Activated naive CD4-positive, alpha-beta T cell treated with anti-CD3 and anti-CD28 coated beads, Interleukin-2, amount 10 ng/mL, durations not matched to agents 7 days and 5 days (primary cell): ENCODE measurements around the gene NUDT9.
"Not testable (repeated sequence)": the region's sequence is repeated elsewhere in the genome, so short reads cannot be mapped to it uniquely, and the experiment has no call there.

Source experiments
- CTCF ChIA-PET: fragments of 350-600 bp; sonication (Branson Sonifier 250); formaldehyde crosslinking; loops from one replicate; lab custom pipeline; 2021; ENCODE audit warnings: antibody characterized with exemption; lab: Charles Lee
- DNase-seq: peaks from one replicate; pipeline ENCODE4 v3.0.0-alpha.2; 2020
- H3K27ac Mint-ChIP-seq: one replicate; pipeline ENCODE4 v1.8.0; 2021; ENCODE audit warnings: mild to moderate bottlenecking, moderate library complexity, mixed read lengths
- H3K27me3 Mint-ChIP-seq: one replicate; pipeline ENCODE4 v1.8.0; 2021; ENCODE audit warnings: mild to moderate bottlenecking, mixed read lengths
- H3K36me3 Mint-ChIP-seq: one replicate; pipeline ENCODE4 v1.8.0; 2021; ENCODE audit warnings: mixed read lengths
- H3K4me1 Mint-ChIP-seq: one replicate; pipeline ENCODE4 v1.8.0; 2021; ENCODE audit warnings: mixed read lengths
- H3K4me3 Mint-ChIP-seq: one replicate; pipeline ENCODE4 v1.8.0; 2021; ENCODE audit warnings: mild to moderate bottlenecking, moderate library complexity, mixed read lengths
- H3K9me3 Mint-ChIP-seq: one replicate; pipeline ENCODE4 v1.8.0; 2021; ENCODE audit warnings: mixed read lengths

NUDT9 gene, protein sequence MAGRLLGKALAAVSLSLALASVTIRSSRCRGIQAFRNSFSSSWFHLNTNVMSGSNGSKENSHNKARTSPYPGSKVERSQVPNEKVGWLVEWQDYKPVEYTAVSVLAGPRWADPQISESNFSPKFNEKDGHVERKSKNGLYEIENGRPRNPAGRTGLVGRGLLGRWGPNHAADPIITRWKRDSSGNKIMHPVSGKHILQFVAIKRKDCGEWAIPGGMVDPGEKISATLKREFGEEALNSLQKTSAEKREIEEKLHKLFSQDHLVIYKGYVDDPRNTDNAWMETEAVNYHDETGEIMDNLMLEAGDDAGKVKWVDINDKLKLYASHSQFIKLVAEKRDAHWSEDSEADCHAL

DNA sequence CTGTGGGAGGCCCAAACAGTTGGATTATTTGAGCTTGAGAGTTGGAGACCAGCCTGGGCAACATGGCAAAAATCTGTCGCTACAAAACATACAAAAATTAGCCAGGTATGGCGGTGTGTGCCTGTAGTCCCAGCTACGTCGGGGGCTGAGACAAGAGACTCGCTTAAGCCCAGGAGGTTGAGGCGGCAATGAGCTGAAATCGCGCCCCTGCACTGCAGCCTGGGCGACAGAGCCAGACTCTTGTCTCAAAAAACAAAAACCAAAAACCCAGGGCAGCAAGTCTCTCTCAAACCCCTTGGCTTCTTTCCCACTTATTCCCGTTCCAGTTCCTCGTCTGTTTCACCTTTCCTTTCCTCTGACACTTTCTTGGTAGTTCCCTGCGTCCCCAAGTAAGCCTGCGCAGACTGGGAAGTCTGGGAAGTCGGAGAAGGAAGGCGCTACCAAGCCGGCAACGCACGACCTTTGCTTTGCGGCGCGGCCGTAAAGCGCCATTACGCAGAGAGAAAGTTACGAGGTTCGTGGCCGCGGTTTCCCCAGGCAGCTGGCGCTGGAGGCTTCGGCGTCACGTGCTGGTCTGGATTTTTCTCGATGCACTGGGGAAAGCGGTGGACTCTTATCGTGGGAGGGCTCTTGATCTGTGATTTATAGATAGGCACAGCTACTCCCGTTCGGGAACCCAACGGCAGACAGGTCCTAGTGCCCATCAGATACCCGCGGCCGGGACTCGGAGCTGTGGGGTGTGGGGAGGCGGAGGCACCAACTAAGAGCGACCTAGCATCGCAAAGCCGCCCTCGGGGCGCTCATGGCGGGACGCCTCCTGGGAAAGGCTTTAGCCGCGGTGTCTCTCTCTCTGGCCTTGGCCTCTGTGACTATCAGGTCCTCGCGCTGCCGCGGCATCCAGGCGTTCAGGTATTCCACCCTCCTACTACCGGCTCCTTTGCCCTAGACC, at the start of gene NUDT9:
Gene NUDT9 (plus strand): TSS at position 470 of the 949 bp plus-strand sequence. CDS start 333 bp downstream, at position 803.
- H3K4me1 Mint-ChIP-seq: peaks cover 27% of the 10 kb centered on the region
- peak within 1 kb of the TSS; percentile 99 for H3K27ac Mint-ChIP-seq
- H3K9me3 Mint-ChIP-seq: peaks cover 2% of the 10 kb centered on the region
- DNase-seq: peak; percentile 92
- peaks cover 6% of the 10 kb centered on the region for H3K27me3 Mint-ChIP-seq
- CTCF ChIA-PET: interaction anchor here (0.7 to 2.0 kb wide), 4 partner anchors 20 to 47 kb away, joined by 3 to 8 read pairs (median 4); partner anchors contain the start of gene HSD17B11
- H3K4me3 Mint-ChIP-seq: peak within 1 kb of the TSS; percentile 99
- H3K36me3 Mint-ChIP-seq: peaks cover 5% of the 10 kb centered on the region

DNA sequence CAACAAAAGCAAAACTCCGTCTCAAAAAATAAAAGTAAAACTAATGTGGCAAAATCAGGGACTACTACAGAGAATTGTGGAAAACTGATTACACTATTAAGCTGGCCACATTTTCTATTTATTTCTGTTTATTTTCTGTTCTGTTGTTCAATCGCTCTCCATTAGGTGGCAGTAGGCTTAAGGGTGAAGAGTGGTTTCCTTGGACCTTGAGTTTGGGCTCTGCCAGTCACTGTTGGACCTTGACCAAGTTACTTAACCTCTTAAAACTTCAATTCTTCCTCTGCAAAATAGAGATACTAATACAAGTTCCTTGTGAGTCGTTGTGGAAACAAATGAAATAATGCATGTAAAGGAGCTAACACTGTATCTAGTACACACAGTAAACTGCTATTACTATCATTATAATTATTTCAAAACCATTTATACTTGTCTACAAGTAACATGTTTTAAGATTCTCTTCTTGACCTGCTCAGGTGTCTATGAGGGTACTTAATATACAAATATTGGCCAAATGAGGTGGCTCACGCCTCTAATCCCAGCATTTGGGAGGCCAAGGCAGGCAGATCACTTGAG, 46.6 kb upstream of the NUDT9 start:
- no peaks in the 10 kb centered on the region for H3K9me3 Mint-ChIP-seq
- no peak for DNase-seq
- H3K27me3 Mint-ChIP-seq: no peaks in the 10 kb centered on the region
- no peak overlapping the region for H3K27ac Mint-ChIP-seq
- no peaks in the 10 kb centered on the region for H3K4me1 Mint-ChIP-seq
- H3K36me3 Mint-ChIP-seq: peaks cover 11% of the 10 kb centered on the region
- CTCF ChIA-PET: interaction anchor here (0.6 to 4.2 kb wide), 25 partner anchors 11 to 1788 kb away, joined by 3 to 47 read pairs (median 4); partner anchors contain the start of genes HSD17B11 and NUDT9
- H3K4me3 Mint-ChIP-seq: no peak overlapping the region

DNA sequence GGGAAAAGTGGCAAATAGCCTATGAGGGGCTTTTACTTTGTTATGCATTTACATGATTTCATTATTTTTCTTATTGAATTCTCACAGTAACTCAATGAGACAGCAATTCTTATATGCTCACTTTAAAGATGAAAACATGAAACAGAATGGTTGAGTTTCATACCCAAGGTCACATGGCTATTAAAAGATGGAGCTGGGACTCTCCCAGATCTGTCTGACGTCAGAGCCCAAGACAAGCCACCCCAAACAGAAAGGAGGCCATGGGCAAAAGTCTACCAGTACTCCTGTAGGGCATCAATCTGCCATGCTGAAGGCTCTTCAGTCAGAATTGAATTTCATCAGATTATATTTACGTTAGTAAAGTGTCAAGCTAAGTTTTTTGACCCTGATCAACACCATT, 44.6 kb upstream of the NUDT9 start:
- Mint-ChIP-seq H3K27ac (no peak overlapping the region), H3K36me3 (peaks cover 7% of the 10 kb centered on the region), H3K27me3 (no peaks in the 10 kb centered on the region), H3K4me1 (no peaks in the 10 kb centered on the region), H3K9me3 (no peaks in the 10 kb centered on the region), H3K4me3 (no peak overlapping the region)
- CTCF ChIA-PET: interaction anchor here (0.7 to 4.2 kb wide), 3 partner anchors 10 to 87 kb away, joined by 3 to 47 read pairs (median 7); partner anchors contain the start of gene HSD17B11
- no peak for DNase-seq

DNA sequence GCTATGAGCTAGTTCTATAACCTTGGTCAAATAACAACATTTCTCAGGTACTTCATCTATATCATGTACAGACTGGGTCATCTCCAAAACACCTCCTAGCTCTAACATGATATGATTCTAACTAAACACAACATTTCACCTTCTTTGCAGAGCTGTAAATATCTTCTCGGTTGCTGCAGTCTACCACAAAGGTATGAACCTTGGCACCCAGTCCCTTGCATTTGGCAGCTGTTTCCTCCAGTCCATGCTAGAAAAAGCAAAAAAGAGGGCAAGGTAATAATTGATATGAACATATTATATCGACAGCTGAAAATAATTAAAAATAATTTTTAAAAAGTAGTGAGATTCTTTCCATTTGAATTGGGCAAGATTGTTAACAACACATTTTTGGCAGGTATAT, 40.3 kb upstream of the NUDT9 start:
- Mint-ChIP-seq H3K4me3 (no peak overlapping the region), H3K36me3 (peaks cover 25% of the 10 kb centered on the region), H3K4me1 (peaks cover 9% of the 10 kb centered on the region), H3K9me3 (peaks cover under 1% of the 10 kb centered on the region), H3K27me3 (no peaks in the 10 kb centered on the region), H3K27ac (no peak overlapping the region)
- no peak for DNase-seq
- CTCF ChIA-PET: interaction anchor here (1.2 kb wide), 1 partner anchor 43 kb away, joined by 3 read pairs; no protein-coding TSS in a partner anchor

DNA sequence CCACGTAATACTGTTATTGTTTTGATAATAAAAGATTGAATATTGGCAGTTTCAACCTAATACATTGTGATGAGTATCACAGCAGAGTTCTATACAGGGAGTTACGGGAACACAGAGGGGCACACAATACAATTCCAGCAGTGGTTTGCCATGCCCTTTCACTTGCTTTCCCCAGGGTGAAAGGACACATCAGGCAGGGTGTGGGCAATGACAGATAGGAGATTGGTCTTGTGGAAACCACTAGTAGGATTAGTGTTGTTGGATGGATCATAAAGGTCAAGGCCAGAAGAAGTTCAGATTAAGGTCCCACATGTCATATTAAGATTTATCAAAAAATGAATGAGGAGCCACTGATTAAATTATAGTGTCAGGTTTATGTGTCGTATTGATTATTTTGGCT, 39.4 kb upstream of the NUDT9 start:
- Mint-ChIP-seq H3K4me3 (no peak overlapping the region), H3K4me1 (peaks cover 15% of the 10 kb centered on the region), H3K36me3 (peaks cover 31% of the 10 kb centered on the region), H3K27me3 (no peaks in the 10 kb centered on the region), H3K9me3 (peaks cover 2% of the 10 kb centered on the region), H3K27ac (no peak overlapping the region)
- DNase-seq: no peak
- CTCF ChIA-PET: no interaction called here

DNA sequence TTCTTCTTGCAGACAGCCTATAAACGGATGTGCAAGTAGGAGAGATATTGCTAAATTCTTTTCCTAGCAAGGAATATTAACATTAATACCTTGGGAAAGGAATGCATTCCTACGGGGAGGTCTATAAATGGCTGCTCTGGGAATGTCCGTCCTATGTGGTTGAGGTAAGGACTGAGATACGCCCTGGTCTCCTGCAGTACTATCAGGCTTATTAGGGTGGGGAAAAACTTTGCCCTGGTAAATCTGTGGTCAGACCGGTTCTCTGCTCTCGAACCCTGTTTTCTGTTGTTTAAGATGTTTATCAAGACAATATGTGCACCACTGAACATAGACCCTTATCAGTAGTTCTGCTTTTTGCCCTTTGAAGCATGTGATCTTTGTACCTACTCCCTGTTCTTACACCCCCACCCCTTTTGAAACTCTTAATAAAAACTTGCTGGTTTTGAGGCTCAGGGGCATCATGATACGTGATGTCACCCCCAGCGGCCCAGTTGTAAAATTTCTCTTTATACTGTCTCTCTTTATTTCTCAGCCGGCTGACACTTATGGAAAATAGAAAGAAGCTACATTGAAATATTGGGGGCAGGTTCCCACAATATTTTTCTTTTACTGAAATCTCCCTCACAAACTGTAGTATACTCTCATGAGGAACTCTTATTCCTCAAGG, 37.8 kb upstream of the NUDT9 start:
- peaks cover 28% of the 10 kb centered on the region for H3K4me1 Mint-ChIP-seq
- H3K4me3 Mint-ChIP-seq, DNase-seq, H3K27ac Mint-ChIP-seq, H3K9me3 Mint-ChIP-seq, CTCF ChIA-PET, H3K27me3 Mint-ChIP-seq: not testable (repeated sequence)
- peaks cover 36% of the 10 kb centered on the region for H3K36me3 Mint-ChIP-seq

DNA sequence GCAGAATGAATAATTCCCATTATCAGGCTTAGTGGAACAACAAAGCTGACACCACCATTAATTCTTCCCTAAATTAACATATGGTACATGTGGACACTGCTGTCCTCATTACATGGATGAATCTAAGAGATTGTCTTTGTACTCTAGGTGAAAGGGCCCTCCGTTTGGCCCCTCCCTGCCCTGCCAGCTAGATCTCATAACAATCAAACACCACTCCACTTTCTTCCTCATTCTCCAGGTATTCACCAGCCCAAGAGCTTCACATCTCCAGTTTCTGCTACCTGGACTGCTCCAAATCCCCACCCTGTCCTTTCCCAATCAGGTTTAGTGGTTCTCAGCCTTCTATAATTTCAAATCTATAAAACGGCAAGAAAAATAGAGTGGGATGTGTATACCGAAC, 35.1 kb upstream of the NUDT9 start:
- CTCF ChIA-PET: interaction anchor here (0.8 to 1.1 kb wide), 2 partner anchors 9 to 11 kb away, joined by 3 read pairs; no protein-coding TSS in a partner anchor
- H3K4me3 Mint-ChIP-seq: no peak overlapping the region
- peaks cover 2% of the 10 kb centered on the region for H3K9me3 Mint-ChIP-seq

DNA sequence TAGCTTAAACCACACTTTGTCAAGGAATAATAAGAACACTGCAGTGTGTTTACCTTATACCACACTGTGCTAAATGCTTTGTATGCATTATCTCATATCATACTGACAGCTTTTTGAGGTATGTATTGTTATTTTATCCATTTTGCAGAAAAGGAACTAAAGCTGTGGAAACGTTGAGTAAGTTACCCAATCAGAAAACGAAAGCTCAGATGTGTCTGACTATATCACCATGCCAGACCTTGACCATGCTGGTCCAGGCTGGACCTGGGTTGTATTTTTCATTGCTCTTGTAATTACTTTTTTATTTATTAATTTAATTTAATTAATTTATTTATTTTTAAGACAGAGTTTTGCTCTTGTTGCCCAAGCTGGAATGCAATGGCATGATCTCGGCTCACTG, 33.5 kb upstream of the NUDT9 start:
- peak overlapping the region; percentile 88 for H3K4me3 Mint-ChIP-seq
- DNase-seq: no peak
- peaks cover 6% of the 10 kb centered on the region for H3K27me3 Mint-ChIP-seq
- peaks cover 21% of the 10 kb centered on the region for H3K36me3 Mint-ChIP-seq
- H3K4me1 Mint-ChIP-seq: peaks cover 42% of the 10 kb centered on the region
- peaks cover 2% of the 10 kb centered on the region for H3K9me3 Mint-ChIP-seq
- no peak overlapping the region for H3K27ac Mint-ChIP-seq
- CTCF ChIA-PET: interaction anchor here (0.7 to 1.5 kb wide), 3 partner anchors 8 to 33 kb away, joined by 3 to 5 read pairs (median 3); partner anchors contain the start of gene NUDT9

More for the DNA sequence above, 35.1 kb upstream of the NUDT9 start:
- H3K27me3 Mint-ChIP-seq: peaks cover 6% of the 10 kb centered on the region
- H3K27ac Mint-ChIP-seq: no peak overlapping the region
- peaks cover 29% of the 10 kb centered on the region for H3K36me3 Mint-ChIP-seq
- peaks cover 42% of the 10 kb centered on the region for H3K4me1 Mint-ChIP-seq
- DNase-seq: no peak

DNA sequence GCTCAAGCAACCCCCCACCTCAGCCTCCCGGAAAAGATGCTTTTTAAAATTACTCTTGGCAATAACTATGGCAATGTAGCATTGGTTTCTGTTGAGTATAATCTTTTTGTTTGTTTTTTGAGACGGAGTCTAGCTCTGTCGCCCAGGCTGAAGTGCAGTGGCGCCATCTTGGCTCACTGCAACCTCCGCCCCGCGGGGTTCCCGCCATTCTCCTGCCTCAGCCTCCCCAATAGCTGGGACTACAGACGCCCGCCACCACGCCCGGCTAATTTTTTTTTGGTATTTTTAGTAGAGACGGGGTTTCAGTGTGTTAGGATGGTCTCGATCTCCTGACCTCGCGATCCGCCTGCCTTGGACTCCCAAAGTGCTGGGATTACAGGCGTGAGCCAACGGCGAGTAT, 32.3 kb upstream of the NUDT9 start:
- peaks cover 16% of the 10 kb centered on the region for H3K36me3 Mint-ChIP-seq
- H3K27ac Mint-ChIP-seq: peak overlapping the region; percentile 74
- not testable (repeated sequence) for DNase-seq, H3K9me3 Mint-ChIP-seq, H3K27me3 Mint-ChIP-seq
- H3K4me1 Mint-ChIP-seq: peaks cover 42% of the 10 kb centered on the region
- peak overlapping the region; percentile 88 for H3K4me3 Mint-ChIP-seq
- CTCF ChIA-PET: interaction anchor here (1.3 to 1.4 kb wide), 3 partner anchors 13 to 462 kb away, joined by 3 to 7 read pairs (median 7); no protein-coding TSS in a partner anchor

DNA sequence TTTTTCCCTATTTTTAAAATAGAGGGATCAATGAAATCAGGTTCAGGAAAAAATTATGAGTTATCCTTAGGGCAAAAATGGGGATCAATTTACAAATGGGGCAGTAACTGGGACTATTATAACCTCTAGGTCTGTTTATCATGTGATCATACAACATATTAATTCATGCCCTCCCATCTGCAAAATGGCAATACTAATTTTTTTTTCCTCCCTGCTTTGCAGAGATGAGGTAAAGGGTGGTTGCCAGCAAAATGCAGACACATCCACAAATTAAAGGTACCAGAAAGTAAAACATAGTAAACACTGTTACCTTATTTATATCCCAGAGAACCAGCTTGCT, 31.9 kb upstream of the NUDT9 start:
- Mint-ChIP-seq H3K9me3 (peaks cover 2% of the 10 kb centered on the region), H3K27ac (peak overlapping the region; percentile 74), H3K36me3 (peaks cover 13% of the 10 kb centered on the region), H3K4me3 (peak overlapping the region; percentile 88), H3K27me3 (peaks cover 11% of the 10 kb centered on the region), H3K4me1 (peaks cover 41% of the 10 kb centered on the region)
- no peak for DNase-seq
- CTCF ChIA-PET: interaction anchor here (0.8 to 1.6 kb wide), 6 partner anchors 13 to 462 kb away, joined by 3 to 7 read pairs (median 4); partner anchors contain the start of gene NUDT9

DNA sequence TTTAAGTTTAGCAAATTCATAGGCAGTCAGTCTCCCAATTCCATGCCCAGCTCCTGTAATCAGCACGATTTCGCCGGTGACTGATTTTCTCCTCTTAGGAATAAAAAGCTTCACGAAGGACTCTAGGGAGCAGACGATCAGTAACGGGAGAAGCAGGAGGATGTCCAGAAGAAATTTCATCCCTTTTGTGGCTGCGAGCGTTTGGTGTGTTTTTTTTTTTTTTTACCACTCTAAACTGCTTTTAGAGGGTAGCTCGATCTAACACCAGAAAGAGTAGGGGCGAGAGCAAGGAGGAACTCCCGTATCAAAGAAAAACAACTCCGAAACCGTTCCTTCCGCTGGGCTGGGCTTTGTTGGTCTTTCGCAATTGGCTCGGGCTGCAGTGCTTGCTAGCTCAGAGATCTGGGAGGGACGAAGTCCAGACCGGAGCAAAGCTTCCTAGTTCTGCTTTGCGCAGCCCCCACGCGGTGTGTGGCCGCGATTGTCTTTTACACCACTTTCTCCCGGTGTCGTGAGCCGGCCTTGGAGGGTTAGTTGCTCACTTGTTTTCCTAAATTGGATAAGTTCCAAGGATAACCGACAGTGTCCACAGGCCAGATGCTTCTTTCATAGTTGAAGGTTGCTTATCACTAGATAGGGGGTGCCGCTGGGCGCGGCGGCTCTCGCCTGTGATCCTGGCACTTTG, 31.3 kb upstream of the NUDT9 start, which contains the start of gene HSD17B11:
Gene HSD17B11 (minus strand): TSS at position 298 of the 685 bp plus-strand sequence. CDS start 118 bp downstream, at position 180.
- H3K4me1 Mint-ChIP-seq: peaks cover 41% of the 10 kb centered on the region

DNA sequence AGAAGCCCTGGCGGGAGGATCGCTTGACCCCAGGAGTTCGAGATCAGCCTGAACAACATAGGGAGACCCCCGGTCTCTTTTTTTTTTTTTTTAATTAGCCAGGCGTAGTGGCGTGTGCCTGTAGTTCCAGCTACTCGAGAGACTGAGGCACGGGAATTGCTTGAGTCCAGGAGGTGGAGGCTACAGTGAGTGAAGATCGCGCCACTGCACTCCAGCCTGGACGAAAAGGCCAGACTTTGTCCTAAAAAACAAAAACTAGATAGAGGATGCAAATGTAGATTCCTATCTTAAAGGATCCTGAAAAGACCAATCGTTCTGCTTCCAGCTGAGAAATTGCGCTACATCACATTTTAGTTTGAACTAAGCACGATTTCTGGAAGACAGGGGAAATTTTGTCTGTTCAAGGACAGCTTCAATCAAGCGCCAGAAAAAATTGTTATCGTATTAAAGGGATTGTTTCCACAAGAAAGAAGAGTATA, 30.8 kb upstream of the NUDT9 start:
- CTCF ChIA-PET: interaction anchor here (0.7 to 1.6 kb wide), 6 partner anchors 10 to 401 kb away, joined by 3 to 7 read pairs (median 4); partner anchors contain the start of gene NUDT9
- Mint-ChIP-seq H3K9me3 (peaks cover 2% of the 10 kb centered on the region), H3K4me3 (peak overlapping the region; percentile 88), H3K36me3 (peaks cover 12% of the 10 kb centered on the region), H3K4me1 (peaks cover 38% of the 10 kb centered on the region), H3K27ac (peak overlapping the region; percentile 74), H3K27me3 (peaks cover 11% of the 10 kb centered on the region)
- DNase-seq: no peak

More for the DNA sequence above, 31.3 kb upstream of the NUDT9 start, which contains the start of gene HSD17B11:
- Mint-ChIP-seq H3K36me3 (peaks cover 12% of the 10 kb centered on the region), H3K27ac (peak within 1 kb of the TSS; percentile 74), H3K27me3 (peaks cover 11% of the 10 kb centered on the region), H3K4me3 (peak within 1 kb of the TSS; percentile 88), H3K9me3 (peaks cover 2% of the 10 kb centered on the region)
- DNase-seq: peak; percentile 91
- CTCF ChIA-PET: interaction anchor here (0.8 to 1.6 kb wide), 7 partner anchors 14 to 461 kb away, joined by 3 to 7 read pairs (median 4); partner anchors contain the start of gene NUDT9
